H1 (cell line): ENCODE measurements around the gene DNAJC5G. TPM values are rescaled to one million over a fixed set of nuclear protein-coding genes. Genes with fewer than 3 reads are reported as not detected.

Source experiments
- CTCF ChIA-PET: fragments of 300-600 bp; sonication (Branson Sonifier 250); formaldehyde crosslinking; loops from one replicate; lab custom pipeline; 2021; ENCODE audit not compliant: partially characterized antibody; lab: Charles Lee
- POLR2A ChIA-PET: fragments of 300-600 bp; sonication (Branson Sonifier 250); formaldehyde crosslinking; loops from one replicate; lab custom pipeline; 2021; ENCODE audit warnings: inconsistent platforms; ENCODE audit not compliant: partially characterized antibody; lab: Charles Lee
- DNase-seq, 2 experiments: peaks; one replicate each; pipeline versions ENCODE4 v3.0.0 to v3.0.0-alpha.2; 2010 to 2022; ENCODE audit warnings: low spot score in 2 of 2, low read depth in 1 of 2, mixed read lengths in 1 of 2
- FAIRE-seq: peaks from 2 replicates; lab custom pipeline; 2011; peaks lifted over from hg19 to GRCh38; lab: Jason Lieb, UNC
- H2AFZ ChIP-seq: 2 replicates; pipeline ENCODE4 v1.8.1; 2012; ENCODE audit warnings: low read length, inconsistent platforms
- H2AK5ac ChIP-seq: 2 replicates; pipeline ENCODE4 v1.6.1; 2013; ENCODE audit warnings: low read depth, low read length
- H2BK120ac ChIP-seq: replicated peaks from 2 replicates; pipeline ENCODE3; 2013; ENCODE audit warnings: low read depth, low read length, inconsistent platforms
- H2BK12ac ChIP-seq: 2 replicates; pipeline ENCODE4 v1.6.1; 2013; ENCODE audit warnings: low read depth, low read length
- H2BK15ac ChIP-seq: 2 replicates; pipeline ENCODE4 v1.6.1; 2013; ENCODE audit warnings: low read length
- H2BK20ac ChIP-seq: 2 replicates; pipeline ENCODE4 v1.6.1; 2013; ENCODE audit warnings: low read length
- H2BK5ac ChIP-seq: 2 replicates; pipeline ENCODE4 v1.6.1; 2013; ENCODE audit warnings: low read depth, low read length
- H3K14ac ChIP-seq: 2 replicates; pipeline ENCODE4 v1.6.1; 2013; ENCODE audit warnings: inconsistent platforms; ENCODE audit not compliant: insufficient read length
- H3K18ac ChIP-seq: 2 replicates; pipeline ENCODE4 v1.6.1; 2013; ENCODE audit warnings: low read length; ENCODE audit errors: extremely low read depth
- H3K23ac ChIP-seq: 2 replicates; pipeline ENCODE4 v1.6.1; 2013; ENCODE audit warnings: inconsistent platforms; ENCODE audit not compliant: insufficient read length
- H3K23me2 ChIP-seq: 2 replicates; pipeline ENCODE4 v1.6.1; 2013; ENCODE audit warnings: low read depth, low read length
- H3K27ac ChIP-seq: 2 replicates; pipeline ENCODE4 v1.6.1; 2011; ENCODE audit warnings: low read depth, low read length, inconsistent platforms
- H3K27me3 ChIP-seq, 4 experiments: replicated peaks in 1 of 4; 1 replicate in 1 of 4; 2 replicates in 3 of 4; pipeline versions ENCODE4 v1.6.1 to v1.8.1; 2011 to 2013; ENCODE audit warnings: low read length in 3 of 4, mild to moderate bottlenecking in 3 of 4, inconsistent platforms in 2 of 4, mixed read lengths in 2 of 4, moderate library complexity in 1 of 4; ENCODE audit not compliant: control insufficient read depth in 3 of 4, insufficient read depth in 3 of 4; ENCODE audit errors: extremely low read depth in 1 of 4
- H3K36me3 ChIP-seq, 4 experiments: 2 replicates each; pipeline versions ENCODE4 v1.6.1 to v1.8.1; 2011 to 2013; ENCODE audit warnings: mild to moderate bottlenecking in 4 of 4, low read length in 3 of 4, moderate library complexity in 2 of 4, control low read depth in 1 of 4, inconsistent platforms in 1 of 4; ENCODE audit not compliant: insufficient read depth in 4 of 4, control insufficient read depth in 2 of 4
- H3K4ac ChIP-seq: replicated peaks from 2 replicates; pipeline ENCODE3; 2013; ENCODE audit warnings: low read length, low read depth, mixed read lengths, inconsistent platforms; ENCODE audit not compliant: insufficient read length
- H3K4me1 ChIP-seq, 4 experiments: replicated peaks in 1 of 4; 1 replicate in 1 of 4; 2 replicates in 3 of 4; pipeline versions ENCODE4 v1.6.1 to v1.8.1; 2011 to 2013; ENCODE audit warnings: low read length in 3 of 4, inconsistent platforms in 2 of 4, mixed read lengths in 1 of 4; ENCODE audit not compliant: insufficient read depth in 4 of 4, control insufficient read depth in 3 of 4
- H3K4me2 ChIP-seq, 2 experiments: 2 replicates each; pipeline versions ENCODE4 v1.6.1 to v1.8.1; 2011 to 2013; ENCODE audit warnings: low read depth in 2 of 2, low read length in 2 of 2, control low read depth in 1 of 2, inconsistent platforms in 1 of 2, mild to moderate bottlenecking in 1 of 2; ENCODE audit not compliant: insufficient read depth in 1 of 2
- H3K4me3 ChIP-seq, 4 experiments: fragments of 200-600, 300-600 bp in 1 of 4; sonication (generic), shearing (Covaris generic), sonication (Bioruptor Twin) in 1 of 4; 2 replicates each; pipeline versions ENCODE4 v1.5.1 to v1.8.1; 2011 to 2016; ENCODE audit warnings: low read length in 4 of 4, low read depth in 3 of 4, control low read depth in 2 of 4, inconsistent platforms in 2 of 4, mild to moderate bottlenecking in 2 of 4, mixed read lengths in 1 of 4, moderate library complexity in 1 of 4; ENCODE audit not compliant: insufficient read depth in 2 of 4; ENCODE audit errors: extremely low read depth in 1 of 4
- H3K56ac ChIP-seq: replicated peaks from 2 replicates; pipeline ENCODE3; 2013; ENCODE audit warnings: low read depth, mild to moderate bottlenecking, mixed read lengths, low read length, inconsistent platforms; ENCODE audit not compliant: insufficient read length
- H3K79me1 ChIP-seq: 2 replicates; pipeline ENCODE4 v1.6.1; 2013; ENCODE audit warnings: low read depth, low read length, control low read depth
- H3K79me2 ChIP-seq, 2 experiments: 2 replicates each; pipeline versions ENCODE4 v1.6.1 to v1.8.1; 2012 to 2013; ENCODE audit warnings: low read length in 2 of 2, mild to moderate bottlenecking in 2 of 2, inconsistent platforms in 1 of 2; ENCODE audit not compliant: insufficient read depth in 2 of 2, control insufficient read depth in 1 of 2
- H3K9ac ChIP-seq, 4 experiments: replicated peaks in 1 of 4; 1 replicate in 1 of 4; 2 replicates in 3 of 4; pipeline versions ENCODE4 v1.6.1 to v1.8.1; 2011 to 2013; ENCODE audit warnings: low read depth in 3 of 4, low read length in 3 of 4, control low read depth in 2 of 4, mild to moderate bottlenecking in 2 of 4, moderate library complexity in 2 of 4, inconsistent platforms in 1 of 4; ENCODE audit errors: extremely low read depth in 1 of 4
- H3K9me3 ChIP-seq, 2 experiments: 2 replicates each; pipeline versions ENCODE4 v1.6.1 to v1.8.1; 2012 to 2013; ENCODE audit warnings: mild to moderate bottlenecking in 2 of 2, moderate library complexity in 2 of 2, control low read depth in 1 of 2, inconsistent platforms in 1 of 2, low read depth in 1 of 2, low read length in 1 of 2, mixed read lengths in 1 of 2; ENCODE audit not compliant: insufficient read depth in 2 of 2
- H4K20me1 ChIP-seq, 2 experiments: replicated peaks in 1 of 2; 2 replicates each; pipeline versions ENCODE3 to v1.8.1; 2011 to 2013; ENCODE audit warnings: inconsistent platforms in 2 of 2, low read length in 2 of 2, mild to moderate bottlenecking in 1 of 2; ENCODE audit not compliant: insufficient read depth in 2 of 2, control insufficient read depth in 1 of 2
- H4K5ac ChIP-seq: 2 replicates; pipeline ENCODE4 v1.6.1; 2013; ENCODE audit warnings: low read length, low read depth, mixed read lengths, inconsistent platforms; ENCODE audit not compliant: insufficient read length
- H4K8ac ChIP-seq: 2 replicates; pipeline ENCODE4 v1.8.0; 2013; ENCODE audit warnings: mild to moderate bottlenecking, moderate library complexity, low read length, inconsistent platforms; ENCODE audit not compliant: insufficient read depth; ENCODE audit errors: extremely low read depth
- H4K91ac ChIP-seq: replicated peaks from 2 replicates; pipeline ENCODE3; 2013; ENCODE audit warnings: low read length, mixed read lengths, inconsistent platforms; ENCODE audit not compliant: insufficient read length
- EP300 ChIP-seq, 2 experiments: IDR thresholded peaks; 1 replicate in 1 of 2; 2 replicates in 1 of 2; pipeline ENCODE4 v1.6.1; 2011 to 2012; ENCODE audit warnings: low read depth in 2 of 2, low read length in 2 of 2, mild to moderate bottlenecking in 2 of 2, borderline replicate concordance in 1 of 2, inconsistent platforms in 1 of 2, moderate library complexity in 1 of 2
- GABPA ChIP-seq: IDR thresholded peaks from 2 replicates; pipeline ENCODE4 v1.6.1; 2011; ENCODE audit warnings: mild to moderate bottlenecking, low read length, moderate library complexity, borderline replicate concordance; ENCODE audit not compliant: insufficient read depth
- WGBS, 2 experiments: shearing (Covaris generic) in 1 of 2; methylation state at CpG; one replicate each; pipeline versions ENCODE4 v1.1.6 to v1.1.7; 2013 to 2015; ENCODE audit warnings: low lambda C conversion rate in 2 of 2, mixed read lengths in 2 of 2, inconsistent platforms in 1 of 2, low coverage in 1 of 2, missing lambda C conversion rate in 1 of 2; ENCODE audit not compliant: insufficient replicate concordance in 2 of 2, insufficient coverage in 1 of 2, insufficient read length in 1 of 2; ENCODE audit errors: extremely low coverage in 1 of 2, missing lambda C conversion rate in 1 of 2; 5-methylcytosine and 5-hydroxymethylcytosine counted together
- polyA plus RNA-seq, 7 experiments: library from polyadenylated mRNA; depleted of rRNA in 3 of 7; stranded (reverse) in 5 of 7; unstranded in 2 of 7; fragments of >200 nt in 5 of 7; fragments of 200-250 nt in 2 of 7; gene quantifications; 1 replicate in 5 of 7; 2 replicates in 1 of 7; 4 replicates in 1 of 7; pipeline versions ENCODE4 v1.2.1 to v1.2.3, GENCODE V29; 2011 to 2013; ENCODE audit warnings: missing spikeins in 2 of 7, mixed read lengths in 2 of 7
- total RNA-seq: library from RNA; stranded (reverse); fragmentation: NEBNext Ultra II Directional; extraction: Animal tissue kit (Norgen Biotek cat#: 25700); gene quantifications from 2 replicates; pipeline ENCODE4 v1.2.1, GENCODE V29; 2021

DNAJC5G gene
- total and polyA plus RNA-seq, 2 of the 8 experiments (the other 6 are each of a cell fraction or from before 2014, with no cell fraction given) = 0.83 to 1.4 TPM

DNA sequence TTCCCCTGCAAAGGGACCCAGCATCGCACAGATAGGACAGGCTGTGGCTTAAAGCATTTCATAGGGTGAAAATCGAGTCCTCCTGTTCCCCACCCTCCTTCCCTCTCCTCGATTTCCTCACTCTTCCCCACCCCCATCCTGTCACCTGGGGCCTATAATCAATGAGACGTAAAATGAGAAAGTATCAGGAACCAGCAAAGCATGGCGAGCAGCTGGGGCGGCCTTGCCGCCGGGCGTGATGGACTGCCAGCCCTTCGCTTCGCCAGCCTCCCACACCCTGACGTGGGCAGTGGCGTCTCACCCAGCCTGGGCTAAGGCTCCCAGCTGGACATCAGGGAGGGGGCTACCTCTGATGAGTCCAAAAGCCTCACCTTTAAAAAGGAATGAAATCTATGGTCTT lies 23.5 kb upstream of the DNAJC5G start:
- FAIRE-seq (no peak), DNase-seq (no peak)
- Histone ChIP-seq H3K27ac (no peak overlapping the region), H3K9me3 (no peaks in the 10 kb centered on the region), H2BK12ac (0 out of 2 replicates have a peak overlapping the region, but pooled peaks have one; percentile 11), H3K36me3 (no peaks in the 10 kb centered on the region), H3K23ac (no peak overlapping the region), H2AFZ (no peak overlapping the region), H2BK120ac (no peak overlapping the region), H4K8ac (no peak overlapping the region), H3K56ac (no peak overlapping the region), H3K14ac (no peak overlapping the region), H3K4me1 (peaks cover 2 to 11% (median 6%) of the 10 kb centered on the region in 4 experiments), H4K5ac (no peak overlapping the region), H3K9ac (peak overlapping the region in 1 of 4 experiments; percentile 27; a peak in 1 of 7 replicates), H3K27me3 (peaks cover 0 to 6% (median 2%) of the 10 kb centered on the region in 4 experiments; a peak in 5 of 7 replicates), H3K79me2 (no peaks in the 10 kb centered on the region), H3K23me2 (no peaks in the 10 kb centered on the region; the same call in 1 of the 2 replicates), H3K4ac (no peak overlapping the region), H2BK15ac (peak overlapping the region; percentile 73; the same call in 1 of the 2 replicates), H3K18ac (no peak overlapping the region), H4K20me1 (peaks cover 0 to 3% of the 10 kb centered on the region in 2 experiments), H4K91ac (no peak overlapping the region), H3K4me3 (no peak overlapping the region), H3K4me2 (no peak overlapping the region; a peak in 1 of 4 replicates), H2BK5ac (no peak overlapping the region), H2BK20ac (no peak overlapping the region), H2AK5ac (no peak overlapping the region), H3K79me1 (no peaks in the 10 kb centered on the region)
- WGBS, 2 experiments = 83% methylated on average over 13 of the region's 13 CpGs; no CpG with 5 or more reads in 1 of the 2 experiments
- POLR2A ChIA-PET = interaction anchor here (1.0 to 32.6 kb wide), 9 partner anchors 8 to 56 kb away, joined by 4 to 835 read pairs (median 9); partner anchors contain the start of genes ATRAID, CAD, DNAJC5G and SLC30A3
- CTCF ChIA-PET = interaction anchor here (0.6 to 8.3 kb wide), 18 partner anchors 10 to 178 kb away, joined by 3 to 180 read pairs (median 5); partner anchors contain the start of genes DNAJC5G, KHK, TRIM54 and UCN
- no peak for TF ChIP-seq GABPA
- no peak for TF ChIP-seq EP300 (IDR thresholded peaks at IDR 0.05; ENCODE audit: borderline replicate concordance in 1 of 2, low read depth in 2 of 2, low read length in 2 of 2)
